Loucy (cell line): Measurements from ENCODE around the gene CCDC33.

Experiments used
- H2AFZ ChIP-seq: fragments of 200-600 bp; sonication (generic); 2 replicates; pipeline ENCODE4 v1.6.0; 2016; ENCODE audit warnings: antibody characterized with exemption, mild to moderate bottlenecking, low read length, moderate library complexity
- H3F3A ChIP-seq: fragments of 200-600 bp; 2 replicates; pipeline ENCODE4 v1.6.0; 2016; ENCODE audit warnings: antibody characterized with exemption, low read depth, mild to moderate bottlenecking
- H3K27me3 ChIP-seq: fragments of 200-600 bp; sonication (generic); 2 replicates; pipeline ENCODE4 v1.6.1; 2014; ENCODE audit warnings: low read length, mild to moderate bottlenecking; ENCODE audit not compliant: insufficient read depth, poor library complexity, severe bottlenecking
- H3K36me3 ChIP-seq: fragments of 200-600 bp; sonication (generic); 2 replicates; pipeline ENCODE4 v1.6.1; 2016; ENCODE audit warnings: low read length; ENCODE audit not compliant: insufficient read depth
- H3K4me1 ChIP-seq: fragments of 200-600 bp; sonication (generic); 2 replicates; pipeline ENCODE4 v1.5.1; 2014; ENCODE audit warnings: low read length, mild to moderate bottlenecking; ENCODE audit not compliant: insufficient read depth, poor library complexity, severe bottlenecking
- H3K4me2 ChIP-seq: fragments of 200-600 bp; sonication (generic); 2 replicates; pipeline ENCODE4 v1.6.0; 2014; ENCODE audit warnings: antibody characterized with exemption, low read length, low read depth, mild to moderate bottlenecking; ENCODE audit not compliant: poor library complexity, severe bottlenecking
- H3K4me3 ChIP-seq: fragments of 200-600 bp; sonication (generic); 2 replicates; pipeline ENCODE4 v1.5.1; 2014; ENCODE audit warnings: low read length, mild to moderate bottlenecking, mixed read lengths; ENCODE audit not compliant: poor library complexity, severe bottlenecking
- H3K79me2 ChIP-seq: fragments of 200-600 bp; sonication (generic); 2 replicates; pipeline ENCODE4 v1.6.1; 2014; ENCODE audit warnings: low read length; ENCODE audit not compliant: insufficient read depth
- H3K9ac ChIP-seq: fragments of 200-600 bp; sonication (generic); 2 replicates; pipeline ENCODE4 v1.6.0; 2014; ENCODE audit warnings: mild to moderate bottlenecking, low read depth, low read length, moderate library complexity; ENCODE audit not compliant: poor library complexity, severe bottlenecking
- H3K9me2 ChIP-seq: fragments of 200-600 bp; sonication (generic); replicated peaks from 2 replicates; pipeline ENCODE4 v1.6.1; 2016; ENCODE audit warnings: low read depth, low read length, mixed read lengths
- H3K9me3 ChIP-seq: fragments of 200-600 bp; sonication (generic); 2 replicates; pipeline ENCODE4 v1.6.1; 2014; ENCODE audit warnings: mild to moderate bottlenecking, antibody characterized with exemption, low read length, low read depth; ENCODE audit not compliant: insufficient read depth
- H4K20me1 ChIP-seq: fragments of 200-600 bp; sonication (generic); 2 replicates; pipeline ENCODE4 v1.6.0; 2014; ENCODE audit warnings: antibody characterized with exemption, low read length, mild to moderate bottlenecking; ENCODE audit not compliant: insufficient read depth, poor library complexity, severe bottlenecking
- CTCF ChIP-seq: fragments of 200-600 bp; sonication (generic); conservative IDR thresholded peaks from 2 replicates; pipeline ENCODE4 v1.5.1; 2014; ENCODE audit warnings: mild to moderate bottlenecking, antibody characterized with exemption, low read length
- EZH2phosphoT487 ChIP-seq: fragments of 200-600 bp; IDR thresholded peaks from 2 replicates; pipeline ENCODE4 v1.6.1; 2018; ENCODE audit warnings: antibody characterized with exemption, mild to moderate bottlenecking, moderate library complexity, borderline replicate concordance

The CCDC33 gene

DNA sequence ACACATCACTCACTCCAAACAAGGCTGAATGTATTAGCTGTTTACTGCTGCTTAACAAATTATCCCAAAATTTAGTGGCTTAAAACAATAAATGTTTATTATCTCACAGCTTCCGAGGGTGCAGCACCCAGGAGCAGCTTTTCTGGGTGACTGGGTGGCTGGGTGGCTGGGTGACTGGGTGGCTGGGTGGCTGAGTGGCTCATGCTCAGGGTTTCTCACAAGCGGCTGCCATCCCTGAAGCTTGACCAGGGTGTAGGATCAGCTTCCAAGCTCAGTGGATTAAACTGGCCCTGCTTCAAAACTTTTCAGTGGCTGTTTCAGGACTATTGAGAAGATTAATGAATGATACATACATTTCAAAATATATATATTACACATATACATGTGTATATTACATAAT lies 133.6 kb downstream of the CCDC33 start:
- Histone ChIP-seq H3F3A (no peaks in the 10 kb centered on the region), H3K4me3 (no peak overlapping the region), H3K79me2 (no peaks in the 10 kb centered on the region), H3K9ac (no peak overlapping the region), H3K27me3 (no peaks in the 10 kb centered on the region), H3K9me2 (no peaks in the 10 kb centered on the region), H4K20me1 (no peaks in the 10 kb centered on the region), H2AFZ (no peak overlapping the region), H3K36me3 (no peaks in the 10 kb centered on the region), H3K4me1 (peaks cover 9% of the 10 kb centered on the region), H3K9me3 (no peaks in the 10 kb centered on the region), H3K4me2 (no peak overlapping the region)
- TF ChIP-seq CTCF (no peak), EZH2phosphoT487 (no peak)

DNA sequence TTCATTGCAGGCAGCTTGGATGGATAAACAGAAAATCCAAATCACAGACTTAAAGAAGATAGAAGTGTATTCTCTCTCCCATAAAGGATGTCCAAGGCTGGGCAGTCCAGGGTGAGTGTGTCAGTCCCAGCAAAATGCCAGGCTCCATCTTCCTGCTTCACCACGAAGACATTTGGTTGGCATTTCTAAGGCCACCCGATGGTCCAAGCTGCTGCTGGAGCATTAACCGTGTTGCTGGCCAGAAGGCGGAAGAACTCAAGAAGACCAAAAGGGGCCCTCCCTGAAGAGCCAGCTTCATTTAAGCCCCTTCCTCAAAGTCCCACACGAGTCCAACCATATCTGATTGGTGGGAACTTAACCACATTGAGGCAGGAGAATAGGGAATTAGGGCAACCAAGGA lies 134.3 kb downstream of the CCDC33 start:
- Histone ChIP-seq H3F3A (no peaks in the 10 kb centered on the region), H3K36me3 (no peaks in the 10 kb centered on the region), H2AFZ (no peak overlapping the region)

GRCh38 chr15:74373056-74373650 lies 137.0 kb downstream of the CCDC33 start:
- Histone ChIP-seq H3K4me2 (peak overlapping the region; percentile 96), H3F3A (no peaks in the 10 kb centered on the region), H3K79me2 (no peaks in the 10 kb centered on the region), H3K4me1 (peaks cover 13% of the 10 kb centered on the region), H4K20me1 (no peaks in the 10 kb centered on the region), H2AFZ (no peak overlapping the region; the same call in 1 of the 2 replicates), H3K9ac (no peak overlapping the region), H3K9me3 (no peaks in the 10 kb centered on the region), H3K9me2 (no peaks in the 10 kb centered on the region), H3K4me3 (peak overlapping the region; percentile 77), H3K27me3 (no peaks in the 10 kb centered on the region), H3K36me3 (no peaks in the 10 kb centered on the region)
- TF ChIP-seq CTCF (no peak), EZH2phosphoT487 (no peak)

More for the DNA sequence above, 134.3 kb downstream of the CCDC33 start:
- H4K20me1 ChIP-seq: no peaks in the 10 kb centered on the region
- no peak overlapping the region for H3K4me2 ChIP-seq
- TF ChIP-seq CTCF (no peak), EZH2phosphoT487 (no peak)
- no peaks in the 10 kb centered on the region for H3K9me2 ChIP-seq
- H3K27me3 ChIP-seq: no peaks in the 10 kb centered on the region
- H3K9me3 ChIP-seq: no peaks in the 10 kb centered on the region
- peaks cover 13% of the 10 kb centered on the region for H3K4me1 ChIP-seq
- H3K9ac ChIP-seq: no peak overlapping the region
- H3K79me2 ChIP-seq: no peaks in the 10 kb centered on the region
- H3K4me3 ChIP-seq: no peak overlapping the region
